HG03432 (cell line): ENCODE results near the gene LSM3.

Experiments
- ATAC-seq: cut with Tn5 transposase; IDR thresholded peaks from one replicate; pipeline ENCODE4 v1.9.1; 2021; ENCODE audit warnings: mild to moderate bottlenecking, moderate library complexity; ENCODE audit not compliant: unreplicated experiment

The LSM3 gene

DNA sequence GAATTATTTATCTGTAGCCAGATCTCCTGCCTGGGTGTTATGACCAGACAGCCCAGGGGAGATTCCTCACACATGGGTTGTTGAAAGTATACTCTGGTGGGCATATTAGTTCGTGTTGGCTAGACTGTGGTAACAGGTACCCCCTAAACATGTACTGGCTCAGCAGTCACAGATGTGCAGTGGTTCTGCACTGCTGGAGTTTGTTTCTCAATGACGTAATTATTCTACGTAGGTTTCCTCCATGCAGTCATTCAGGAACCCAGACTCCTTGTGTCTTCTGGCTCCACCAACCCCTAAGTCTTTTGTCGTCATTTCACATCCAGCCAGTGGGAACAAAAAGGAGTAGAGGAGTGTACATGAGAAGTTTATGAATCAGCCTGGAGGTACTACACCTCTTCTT lies 16.2 kb downstream of the LSM3 start:
- no peak for ATAC-seq

DNA sequence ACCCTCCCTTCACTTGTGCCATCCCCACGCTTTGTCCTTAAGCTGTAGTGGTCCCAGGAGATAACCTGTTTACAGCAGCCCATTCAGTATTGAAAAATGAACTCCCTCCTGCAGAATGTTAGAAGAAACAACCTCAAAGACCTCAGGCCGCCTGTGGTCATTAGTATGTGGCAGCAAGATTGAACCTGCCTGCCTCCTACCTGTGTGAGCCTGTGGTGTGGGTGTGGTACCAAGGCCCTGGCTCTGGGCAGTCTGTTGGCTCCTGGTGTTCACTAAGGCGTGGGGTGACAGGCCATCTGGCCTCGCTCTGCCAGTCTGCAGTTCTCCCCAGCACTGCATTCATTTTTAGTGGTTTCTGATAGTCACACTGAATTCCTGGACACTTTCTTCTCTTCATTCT lies 21.0 kb downstream of the LSM3 start:
- no peak for ATAC-seq

DNA sequence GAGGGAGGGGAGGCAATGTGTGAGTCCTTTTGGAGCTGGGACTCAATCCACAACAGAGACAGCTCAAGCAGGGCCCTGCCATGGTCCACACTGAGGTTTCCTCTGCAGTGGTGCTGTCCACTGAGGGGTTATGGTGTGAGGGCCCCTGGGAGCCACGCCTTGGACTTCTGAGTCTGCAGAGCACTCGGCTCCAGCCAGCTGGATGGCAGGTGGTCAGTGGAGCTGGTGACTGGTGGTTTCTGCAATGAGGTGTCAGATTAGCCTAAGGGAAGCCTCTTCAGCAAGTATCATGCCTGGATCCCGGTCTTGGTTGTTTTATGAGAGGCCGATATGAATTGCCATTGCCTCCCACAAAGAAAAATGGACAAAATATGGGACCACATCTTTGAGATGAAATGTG lies 21.7 kb downstream of the LSM3 start:
- no peak for ATAC-seq

- no peak for ATAC-seq
Measured at GRCh38 chr3:14200841-14201240, 22.2 kb downstream of the LSM3 start.

DNA sequence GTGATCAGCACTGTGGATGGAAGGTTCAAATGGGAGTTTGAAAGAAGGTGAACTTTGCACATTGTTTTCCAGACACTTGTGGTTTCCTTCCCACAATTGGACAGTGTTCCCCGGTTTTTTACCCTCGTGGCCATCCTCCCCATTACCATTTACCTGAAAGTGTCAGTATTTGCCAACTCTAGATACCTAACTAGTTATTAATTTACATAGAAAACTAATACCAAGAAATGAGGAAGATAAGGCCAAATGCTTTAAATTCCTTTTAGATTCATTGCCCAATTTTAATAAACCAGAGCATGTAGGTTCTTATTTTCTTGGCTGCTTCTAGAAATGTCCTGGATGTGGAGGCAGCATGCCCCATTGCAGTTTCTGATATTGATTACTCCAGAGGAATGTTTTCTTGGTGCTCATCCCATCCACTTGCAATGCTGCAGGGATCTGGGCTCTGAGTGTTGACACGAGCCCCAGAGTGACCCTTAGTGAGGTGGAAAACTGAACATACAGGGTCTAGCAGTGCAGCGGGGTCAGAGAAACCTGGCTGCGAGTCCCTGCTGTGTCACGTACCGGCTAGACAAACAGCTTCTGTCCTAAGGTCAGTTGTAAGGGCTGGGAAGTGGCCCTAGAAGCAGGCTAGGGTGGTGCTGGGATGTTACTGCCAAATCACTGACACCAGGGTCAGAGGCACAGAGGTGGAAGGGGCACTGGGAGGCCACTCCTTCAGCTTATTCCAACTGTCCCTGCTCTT lies 23.5 kb downstream of the LSM3 start:
- ATAC-seq = no peak

DNA sequence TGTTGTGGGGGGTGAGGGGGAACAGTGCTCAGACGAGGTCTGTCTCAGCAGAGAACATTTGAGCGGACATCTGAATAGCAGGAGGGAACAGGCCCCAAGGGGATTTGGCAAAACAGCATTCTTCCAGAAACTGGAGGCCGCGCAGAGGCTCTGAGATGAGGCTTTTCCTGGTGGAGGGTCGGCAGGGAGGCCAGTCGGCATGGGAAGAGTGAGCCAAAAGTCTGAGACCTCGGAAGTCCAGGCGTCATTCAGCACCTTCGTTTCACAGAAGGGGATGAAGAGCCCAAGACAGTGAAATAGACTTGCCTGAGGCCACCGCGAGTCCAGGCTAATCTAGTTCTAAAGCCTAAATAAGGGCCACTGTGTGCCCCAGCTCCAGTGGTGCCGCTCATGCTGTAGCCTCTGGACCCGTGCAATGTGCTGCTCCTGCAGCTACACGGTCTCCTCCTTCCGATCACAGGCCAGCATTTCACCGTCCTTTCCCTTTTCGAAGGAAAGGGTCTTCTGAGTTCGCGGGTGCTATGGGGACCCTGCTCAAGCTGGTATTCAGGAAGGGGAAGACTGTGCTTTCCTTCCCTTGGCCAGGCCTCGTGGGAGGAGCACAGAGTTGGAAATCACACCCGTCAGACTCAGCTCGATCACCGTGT lies 24.4 kb downstream of the LSM3 start:
- ATAC-seq = no peak

GRCh38 chr3:14203521-14204079 lies 25.0 kb downstream of the LSM3 start:
- ATAC-seq = no peak

- no peak for ATAC-seq
Measured at GRCh38 chr3:14204515-14205284, 26.1 kb downstream of the LSM3 start.

DNA sequence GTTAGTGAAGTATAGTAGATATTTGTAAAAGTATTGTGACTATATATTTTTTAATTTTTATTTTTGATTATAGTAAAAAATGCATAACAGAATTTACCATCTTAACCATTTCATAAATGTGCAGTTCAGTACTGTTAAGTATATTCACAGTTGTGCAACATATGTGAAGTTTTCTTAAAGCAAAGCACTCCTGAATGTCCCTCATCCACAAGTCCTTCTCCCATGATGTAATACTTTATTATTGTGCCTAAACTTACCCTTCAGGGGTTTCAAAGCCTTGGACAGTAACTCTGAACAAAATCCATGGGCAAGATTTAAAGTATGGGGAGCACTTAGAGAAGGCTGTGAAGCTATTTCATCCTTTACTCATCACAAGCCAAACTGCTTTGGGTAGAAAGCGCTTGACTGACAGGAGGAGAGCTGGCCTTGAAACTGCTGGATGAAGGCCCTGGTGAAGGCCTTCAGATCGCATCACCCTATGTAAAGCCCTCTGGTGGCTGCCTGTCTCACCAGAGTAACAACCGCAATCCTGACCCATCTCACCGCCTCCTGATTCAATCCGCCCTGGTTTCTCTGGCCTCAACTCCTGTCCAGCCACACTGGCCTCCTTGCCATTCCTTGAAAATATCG lies 28.0 kb downstream of the LSM3 start:
- no peak for ATAC-seq

DNA sequence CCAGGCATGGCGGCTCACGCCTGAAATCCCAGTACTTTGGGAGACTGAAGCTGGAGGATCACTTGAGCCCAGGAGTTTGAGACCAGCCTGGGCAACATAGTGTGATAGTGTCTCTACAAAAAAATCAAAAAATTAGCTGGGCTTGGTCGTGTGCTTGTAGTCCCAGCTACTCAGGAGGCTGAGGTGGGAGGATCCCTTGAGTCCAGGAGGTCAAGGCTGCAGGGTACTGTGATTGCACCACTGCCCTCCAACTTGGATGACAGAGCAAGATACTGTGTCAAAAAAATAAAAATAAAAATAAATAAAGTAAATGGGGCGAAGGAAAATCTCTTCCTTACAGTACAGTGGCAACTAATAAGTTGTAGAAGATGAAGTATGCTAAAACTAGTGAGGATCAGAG lies 29.6 kb downstream of the LSM3 start:
- ATAC-seq = no peak

DNA sequence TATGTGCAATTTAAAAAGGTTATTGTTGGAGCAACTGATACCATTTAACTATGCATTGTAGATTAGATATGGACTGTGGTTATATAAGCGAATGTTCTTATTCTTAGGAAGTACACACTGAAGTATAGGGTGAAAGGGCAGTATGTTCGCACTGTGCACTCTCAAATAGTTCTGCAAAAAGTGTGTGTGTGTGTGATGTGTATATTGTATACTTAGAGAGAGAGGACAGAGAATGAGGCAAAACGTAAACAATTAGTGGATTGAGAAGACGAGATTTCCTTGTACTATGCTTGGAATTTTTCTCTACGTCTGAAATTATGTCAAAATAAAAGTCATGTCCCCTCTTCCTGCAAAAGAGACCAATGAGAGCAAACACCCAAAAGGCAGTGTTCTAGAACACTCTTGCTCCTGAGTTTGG lies 30.4 kb downstream of the LSM3 start:
- ATAC-seq = no peak

GRCh38 chr3:14209581-14210289 lies 31.1 kb downstream of the LSM3 start:
- ATAC-seq = no peak

GRCh38 chr3:14210290-14210688 lies 31.7 kb downstream of the LSM3 start:
- no peak for ATAC-seq

GRCh38 chr3:14210843-14211594 lies 32.4 kb downstream of the LSM3 start:
- ATAC-seq = no peak

- no peak for ATAC-seq
Measured at GRCh38 chr3:14211621-14212020, 33.0 kb downstream of the LSM3 start.

DNA sequence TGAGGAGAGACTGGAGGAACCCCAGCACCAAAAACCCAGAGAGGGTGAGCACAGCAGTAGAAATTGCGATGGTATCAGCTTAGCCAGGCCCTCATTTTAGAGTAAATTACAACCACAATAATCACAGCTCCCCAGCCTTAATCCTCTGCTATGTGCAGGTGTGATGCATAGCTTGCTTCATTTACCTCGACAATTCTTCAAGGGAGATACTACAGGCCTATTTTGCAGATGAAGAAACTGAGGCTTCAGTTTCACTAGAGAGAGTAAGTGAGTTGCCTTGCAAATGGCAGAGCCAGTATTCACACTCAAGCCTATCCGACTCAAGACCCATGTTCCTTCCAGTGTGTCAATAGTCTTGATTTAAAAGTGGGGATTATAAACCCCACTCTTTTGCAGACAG lies 33.4 kb downstream of the LSM3 start:
- ATAC-seq = no peak

DNA sequence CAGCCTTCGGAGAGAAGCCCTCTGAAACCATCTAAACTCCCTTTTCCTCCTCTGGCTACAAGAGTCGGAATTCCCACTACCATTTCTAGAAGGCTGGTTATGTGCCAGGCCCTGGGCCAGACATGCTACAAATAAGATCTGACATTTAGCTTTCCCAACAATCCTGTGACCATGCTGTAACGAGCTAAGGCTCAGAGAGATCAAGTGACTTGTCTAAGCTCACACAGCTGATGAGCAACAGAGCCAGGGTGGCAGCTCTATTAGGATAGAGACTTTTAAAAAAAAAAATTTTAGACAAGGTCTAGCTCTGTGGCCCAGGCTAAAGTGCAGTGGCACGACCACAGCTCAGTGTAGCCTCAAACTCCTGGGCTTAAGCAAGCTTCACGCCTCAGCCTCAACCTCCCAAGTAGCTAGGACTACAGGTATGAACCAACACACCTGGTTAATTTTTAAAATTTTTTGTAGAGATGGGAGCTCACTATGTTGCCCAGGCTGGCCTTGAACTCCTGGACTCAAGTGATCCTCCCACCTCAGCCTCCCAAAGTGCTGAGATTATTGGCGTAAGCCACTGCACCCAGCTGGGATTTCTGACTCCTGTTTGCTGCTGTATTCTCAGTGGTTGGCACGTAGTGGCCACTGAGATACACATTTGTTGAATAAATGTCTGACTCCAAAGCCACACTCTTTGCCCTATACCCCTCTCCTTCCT lies 34.6 kb downstream of the LSM3 start:
- no peak for ATAC-seq

- ATAC-seq = no peak
Measured at GRCh38 chr3:14214764-14215163, 36.1 kb downstream of the LSM3 start.
